HCT116 (cell line): ENCODE data around the gene DOLPP1. TPM values are rescaled to one million over a fixed set of nuclear protein-coding genes. Genes with fewer than 3 reads are reported as not detected.
A peak's percentile ranks its signal among the peaks of the same experiment; 100 is the strongest.

Experiments used
- ATAC-seq: fragments of 200-7000 bp; cut with Tn5 transposase; 2 replicates; pipeline ENCODE4 v1.9.1; 2020; ENCODE audit warnings: mild to moderate bottlenecking, moderate library complexity
- BruUV-seq: library from RNA; stranded (reverse); fragments of 400-500 nt; replicated peaks from 2 replicates; lab custom pipeline; 2021; lab: Mats Ljungman, UMichigan
- CTCF ChIA-PET: fragments of 300-600 bp; sonication (Branson Sonifier 250); formaldehyde crosslinking; loops from one replicate; lab custom pipeline; 2021; ENCODE audit warnings: antibody characterized with exemption; lab: Charles Lee
- POLR2A ChIA-PET: fragments of 300-600, 350-600 bp; sonication (Branson Sonifier 250); formaldehyde crosslinking; loops from one replicate; lab custom pipeline; 2021; ENCODE audit warnings: antibody characterized with exemption; lab: Charles Lee
- RAD21 ChIA-PET, 2 experiments: fragments of 300-600 bp; sonication (Branson Sonifier 250); formaldehyde crosslinking; loops; one replicate each; lab custom pipeline; 2023; ENCODE audit warnings: low total read pairs in 2 of 2; ENCODE audit not compliant: uncharacterized antibody in 2 of 2, unreplicated experiment in 2 of 2, low non-redundant PET in 1 of 2; lab: Charles Lee
- DNase-seq: peaks from one replicate; pipeline ENCODE4 v3.0.0-alpha.2; 2010; ENCODE audit warnings: low read depth, low spot score
- H2AFZ ChIP-seq: fragments of 200-600 bp; shearing (Covaris generic), sonication (generic); 2 replicates; pipeline ENCODE4 v1.6.1; 2017; ENCODE audit warnings: low read depth, mixed run types, mixed read lengths, antibody characterized with exemption, low read length; ENCODE audit not compliant: poor library complexity, severe bottlenecking
- H3K27ac ChIP-seq: 2 replicates; pipeline ENCODE4 v1.5.1; 2012; ENCODE audit warnings: low read depth, low read length
- H3K27me3 ChIP-seq: fragments of 200-600 bp; sonication (generic); 2 replicates; pipeline ENCODE4 v1.6.1; 2016; ENCODE audit warnings: mixed run types, low read length, mixed read lengths; ENCODE audit not compliant: insufficient read depth
- H3K36me3 ChIP-seq, 2 experiments: fragments of 200-500 bp in 1 of 2; fragments of 200-600 bp in 1 of 2; sonication (Bioruptor generic) in 1 of 2; sonication (generic) in 1 of 2; 2 replicates each; pipeline versions ENCODE4 v1.5.1 to v1.6.1; 2014 to 2016; ENCODE audit warnings: low read length in 2 of 2, inconsistent platforms in 1 of 2, mixed read lengths in 1 of 2, mixed run types in 1 of 2; ENCODE audit not compliant: insufficient read depth in 2 of 2, control insufficient read depth in 1 of 2
- H3K4me1 ChIP-seq, 2 experiments: fragments of 200-600 bp in 1 of 2; sonication (generic) in 1 of 2; 2 replicates each; pipeline versions ENCODE4 v1.5.1 to v1.6.1; 2012 to 2017; ENCODE audit warnings: low read length in 2 of 2, inconsistent platforms in 1 of 2, mild to moderate bottlenecking in 1 of 2, mixed read lengths in 1 of 2, mixed run types in 1 of 2, moderate library complexity in 1 of 2; ENCODE audit not compliant: insufficient read depth in 2 of 2, control insufficient read depth in 1 of 2
- H3K4me2 ChIP-seq: fragments of 200-600 bp; sonication (generic); 2 replicates; pipeline ENCODE4 v1.6.1; 2017; ENCODE audit warnings: mixed run types, low read length, mixed read lengths
- H3K4me3 ChIP-seq, 2 experiments: fragments of 200-600 bp in 1 of 2; sonication (generic) in 1 of 2; replicated peaks in 1 of 2; 2 replicates each; pipeline ENCODE4 v1.5.1; 2011 to 2016; ENCODE audit warnings: low read length in 2 of 2, control low read depth in 1 of 2, low read depth in 1 of 2, mild to moderate bottlenecking in 1 of 2, mixed read lengths in 1 of 2, mixed run types in 1 of 2
- H3K79me2 ChIP-seq: fragments of 200-600 bp; sonication (generic); 2 replicates; pipeline ENCODE4 v1.6.1; 2017; ENCODE audit warnings: mild to moderate bottlenecking, mixed run types, low read length, moderate library complexity, mixed read lengths; ENCODE audit not compliant: insufficient read depth
- H3K9ac ChIP-seq: fragments of 200-600 bp; sonication (generic); 2 replicates; pipeline ENCODE4 v1.6.1; 2016; ENCODE audit warnings: low read length, mixed read lengths
- H3K9me2 ChIP-seq: fragments of 200-600 bp; sonication (generic), shearing (Covaris generic); 2 replicates; pipeline ENCODE4 v1.6.1; 2017; ENCODE audit warnings: mixed run types, mild to moderate bottlenecking, moderate library complexity; ENCODE audit not compliant: insufficient read depth
- H3K9me3 ChIP-seq, 2 experiments: fragments of 200-500 bp in 1 of 2; fragments of 200-600 bp in 1 of 2; sonication (Bioruptor generic) in 1 of 2; sonication (generic) in 1 of 2; 2 replicates each; pipeline ENCODE4 v1.6.1; 2014 to 2017; ENCODE audit warnings: low read length in 2 of 2, mixed read lengths in 2 of 2, inconsistent platforms in 1 of 2, low read depth in 1 of 2, mild to moderate bottlenecking in 1 of 2, mixed run types in 1 of 2, moderate library complexity in 1 of 2; ENCODE audit not compliant: control insufficient read depth in 1 of 2, insufficient read depth in 1 of 2
- H4K20me1 ChIP-seq: fragments of 200-600 bp; sonication (generic), shearing (Covaris generic); 2 replicates; pipeline ENCODE4 v1.6.1; 2017; ENCODE audit warnings: mixed run types, mild to moderate bottlenecking, moderate library complexity; ENCODE audit not compliant: insufficient read depth
- CTCF ChIP-seq, 3 experiments: fragments of 200-600 bp in 1 of 3; sonication (generic) in 1 of 3; IDR thresholded peaks in 2 of 3; conservative IDR thresholded peaks in 1 of 3; 2 replicates each; pipeline ENCODE4 v1.5.1; 2012 to 2017; ENCODE audit warnings: low read depth in 2 of 3, low read length in 2 of 3, antibody characterized with exemption in 1 of 3, borderline replicate concordance in 1 of 3, control low read depth in 1 of 3, mild to moderate bottlenecking in 1 of 3, mixed read lengths in 1 of 3, mixed run types in 1 of 3, moderate library complexity in 1 of 3; ENCODE audit not compliant: insufficient read depth in 1 of 3
- FOSL1 ChIP-seq: IDR thresholded peaks from 2 replicates; pipeline ENCODE4 v1.6.1; 2012; ENCODE audit warnings: low read depth
- intact Hi-C: fragments of 100-400 bp; cut with micrococcal nuclease; formaldehyde crosslinking; loops from 2 replicates; pipeline ENCODE4 v1.10.0; 2022
- total RNA-seq: library from RNA; stranded (reverse); gene quantifications from one replicate; pipeline ENCODE4 v1.2.1, GENCODE V29; 2021; ENCODE audit not compliant: unreplicated experiment

Gene DOLPP1
- total RNA-seq, 1 experiment from 2014 or later = 17.4 TPM

GRCh38 chr9:129131300-129132145 lies 50.6 kb downstream of the DOLPP1 start:
- peak; percentile 96 for ATAC-seq
- RAD21 ChIA-PET = interaction anchor here (0.6 to 1.2 kb wide), 13 partner anchors 8 to 760 kb away, joined by 3 to 5 read pairs (median 4); partner anchors contain the start of genes NTMT1 (in 1 of the 2) and URM1 (in 1 of the 2)
- BruUV-seq = no TSS peak
- no peak overlapping the region for H3K4me3 ChIP-seq
- peak overlapping the region; percentile 26; the same call in 1 of the 2 replicates for H3K4me2 ChIP-seq
- H3K79me2 ChIP-seq = no peaks in the 10 kb centered on the region
- H2AFZ ChIP-seq = no peak overlapping the region
- H3K9ac ChIP-seq = 0 out of 2 replicates have a peak overlapping the region, but pooled peaks have one; percentile 20
- peak; percentile 38 for DNase-seq
- intact Hi-C loops = loop anchor here (1.0 to 2.0 kb wide), 2 partner anchors 493 to 653 kb away; no protein-coding TSS in a partner anchor
- H3K27me3 ChIP-seq = no peaks in the 10 kb centered on the region
- no peaks in the 10 kb centered on the region for H4K20me1 ChIP-seq
- POLR2A ChIA-PET = interaction anchor here (0.5 to 1.6 kb wide), 8 partner anchors 9 to 673 kb away, joined by 3 to 8 read pairs (median 4); partner anchors contain the start of gene NTMT1
- H3K9me2 ChIP-seq = no peaks in the 10 kb centered on the region
- peak overlapping the region; percentile 32; the same call in 1 of the 2 replicates for H3K27ac ChIP-seq
- peaks cover 8 to 20% of the 10 kb centered on the region in 2 experiments for H3K4me1 ChIP-seq
- CTCF ChIA-PET = interaction anchor here (0.7 to 4.8 kb wide), 28 partner anchors 8 to 659 kb away, joined by 3 to 91 read pairs (median 4); partner anchors contain the start of genes DOLPP1 and NTMT1
- H3K9me3 ChIP-seq = no peaks in the 10 kb centered on the region
- TF ChIP-seq CTCF (IDR thresholded peaks at IDR 0.05 in 2 of 3, conservative IDR thresholded peaks at IDR 0.05 in 1 of 3; ENCODE audit: borderline replicate concordance in 1 of 3, insufficient read depth in 1 of 3, low read depth in 2 of 3, low read length in 2 of 3) (peak in 2 of 3 experiments; percentile 98 to 99; a peak in 4 of 6 replicates), FOSL1 (no peak)
- peaks cover 8 to 32% of the 10 kb centered on the region in 2 experiments; a peak in 3 of 4 replicates for H3K36me3 ChIP-seq
